GM21576 (cell line): ENCODE results near the gene RNF152.

Source experiments
- ATAC-seq: cut with Tn5 transposase; IDR thresholded peaks from one replicate; pipeline ENCODE4 v1.9.1; 2021; ENCODE audit warnings: mild to moderate bottlenecking, moderate library complexity; ENCODE audit not compliant: unreplicated experiment

Gene RNF152

GRCh38 chr18:61854578-61855448, 38.0 kb downstream of the RNF152 start:
- no peak for ATAC-seq

GRCh38 chr18:61853855-61854254, 39.0 kb downstream of the RNF152 start:
- ATAC-seq: no peak

- ATAC-seq: no peak
These were observed 40.3 kb downstream of the RNF152 start for GRCh38 chr18:61852496-61852895.

GRCh38 chr18:61851940-61852451, 40.8 kb downstream of the RNF152 start:
- no peak for ATAC-seq

GRCh38 chr18:61851279-61851678, 41.5 kb downstream of the RNF152 start:
- no peak for ATAC-seq

- ATAC-seq: no peak
These were observed 42.1 kb downstream of the RNF152 start for GRCh38 chr18:61850756-61851155.

GRCh38 chr18:61847164-61847791, 45.5 kb downstream of the RNF152 start:
- ATAC-seq: no peak

GRCh38 chr18:61845197-61845596, 47.6 kb downstream of the RNF152 start:
- no peak for ATAC-seq

- ATAC-seq: no peak
These were observed 48.1 kb downstream of the RNF152 start for GRCh38 chr18:61844726-61845125.

GRCh38 chr18:61842146-61842545, 50.7 kb downstream of the RNF152 start:
- ATAC-seq: no peak

- ATAC-seq: no peak
These were observed 51.1 kb downstream of the RNF152 start for GRCh38 chr18:61841706-61842105.

- no peak for ATAC-seq
These were observed 52.5 kb downstream of the RNF152 start for GRCh38 chr18:61840324-61840723.

GRCh38 chr18:61838521-61838920, 54.3 kb downstream of the RNF152 start:
- no peak for ATAC-seq

- no peak for ATAC-seq
These were observed 58.8 kb downstream of the RNF152 start for GRCh38 chr18:61833978-61834377.

GRCh38 chr18:61833387-61833786, 59.4 kb downstream of the RNF152 start:
- ATAC-seq: no peak

- no peak for ATAC-seq
These were observed 59.9 kb downstream of the RNF152 start for GRCh38 chr18:61832858-61833257.

GRCh38 chr18:61831071-61831470, 61.7 kb downstream of the RNF152 start:
- ATAC-seq: no peak

- no peak for ATAC-seq
These were observed 63.7 kb downstream of the RNF152 start for GRCh38 chr18:61829108-61829507.

- ATAC-seq: no peak
These were observed 65.2 kb downstream of the RNF152 start for GRCh38 chr18:61827591-61827990.

GRCh38 chr18:61825386-61825785, 67.4 kb downstream of the RNF152 start:
- ATAC-seq: no peak

GRCh38 chr18:61824733-61825363, 68.0 kb downstream of the RNF152 start:
- no peak for ATAC-seq

GRCh38 chr18:61823595-61823994, 69.2 kb downstream of the RNF152 start:
- no peak for ATAC-seq
